Spleen (tissue), 7 donors: ENCODE data around the gene KRTAP5-7.

Experiments used
- POLR2A ChIP-seq, 3 donors: fragments of 450-650 bp; IDR thresholded peaks; one replicate each; pipeline ENCODE4 v1.5.1; 2017; ENCODE audit warnings: antibody characterized with exemption in 3 of 3, mild to moderate bottlenecking in 1 of 3
- TF ChIP-seq, protein P1 (sequence below), 11 experiments: fragments of 200-600 bp in 7 of 11; fragments of 450-650 bp in 4 of 11; sonication (generic) in 4 of 11; IDR thresholded peaks in 8 of 11; conservative IDR thresholded peaks in 3 of 11; 1 replicate in 7 of 11; 2 replicates in 4 of 11; pipeline versions ENCODE4 v1.4.0 to v1.8.0; 2016 to 2021; ENCODE audit warnings: antibody characterized with exemption in 11 of 11, inconsistent platforms in 4 of 11, mild to moderate bottlenecking in 1 of 11
- donor health status: DM: no; HTN: no; CAD: no; lungs with moderate emphysema.
- donor health status: DM: no; HTN: no; CAD: no.
- donor health status: DM: no; HTN: no; CAD: no.

DNA sequence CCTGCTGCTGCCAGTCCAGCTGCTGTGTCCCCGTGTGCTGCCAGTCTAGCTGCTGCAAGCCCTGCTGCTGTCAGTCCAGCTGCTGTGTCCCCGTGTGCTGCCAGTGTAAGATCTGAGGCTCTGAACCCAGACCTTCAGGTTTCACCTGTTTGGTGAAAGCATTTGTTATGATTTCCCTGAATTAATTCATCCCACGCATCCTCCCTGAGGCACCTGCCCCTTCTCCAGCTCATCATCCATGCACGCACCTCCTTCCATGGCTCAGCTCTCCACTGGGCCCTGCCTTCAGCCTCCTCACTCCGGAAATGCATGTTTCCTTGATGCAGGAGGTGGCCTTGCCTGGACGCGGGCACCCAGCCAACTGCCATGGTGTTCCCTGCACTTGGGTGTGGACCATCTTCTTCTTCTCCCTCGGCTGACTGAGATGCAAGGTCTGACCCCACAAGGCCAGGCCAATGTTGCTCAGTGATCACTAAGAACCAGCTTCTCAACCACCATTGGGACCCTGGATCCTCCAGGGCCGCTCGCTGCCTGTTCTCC, 39.1 kb downstream of the KRTAP5-7 start:
- TF ChIP-seq, protein P1, sequence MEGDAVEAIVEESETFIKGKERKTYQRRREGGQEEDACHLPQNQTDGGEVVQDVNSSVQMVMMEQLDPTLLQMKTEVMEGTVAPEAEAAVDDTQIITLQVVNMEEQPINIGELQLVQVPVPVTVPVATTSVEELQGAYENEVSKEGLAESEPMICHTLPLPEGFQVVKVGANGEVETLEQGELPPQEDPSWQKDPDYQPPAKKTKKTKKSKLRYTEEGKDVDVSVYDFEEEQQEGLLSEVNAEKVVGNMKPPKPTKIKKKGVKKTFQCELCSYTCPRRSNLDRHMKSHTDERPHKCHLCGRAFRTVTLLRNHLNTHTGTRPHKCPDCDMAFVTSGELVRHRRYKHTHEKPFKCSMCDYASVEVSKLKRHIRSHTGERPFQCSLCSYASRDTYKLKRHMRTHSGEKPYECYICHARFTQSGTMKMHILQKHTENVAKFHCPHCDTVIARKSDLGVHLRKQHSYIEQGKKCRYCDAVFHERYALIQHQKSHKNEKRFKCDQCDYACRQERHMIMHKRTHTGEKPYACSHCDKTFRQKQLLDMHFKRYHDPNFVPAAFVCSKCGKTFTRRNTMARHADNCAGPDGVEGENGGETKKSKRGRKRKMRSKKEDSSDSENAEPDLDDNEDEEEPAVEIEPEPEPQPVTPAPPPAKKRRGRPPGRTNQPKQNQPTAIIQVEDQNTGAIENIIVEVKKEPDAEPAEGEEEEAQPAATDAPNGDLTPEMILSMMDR (IDR thresholded peaks at IDR 0.05 in 8 of 11, conservative IDR thresholded peaks at IDR 0.05 in 3 of 11) = no peak
- TF ChIP-seq POLR2A (IDR thresholded peaks at IDR 0.05) = no peak
